ENCODE measurements around the gene SAPCD1. TPM values are rescaled to one million over a fixed set of nuclear protein-coding genes. Genes with fewer than 3 reads are reported as not detected.
"Not testable (repeated sequence)": the region's sequence is repeated elsewhere in the genome, so short reads cannot be mapped to it uniquely, and the experiment has no call there.

The SAPCD1 gene
- total RNA-seq, 1 experiment from 2014 or later: 18.2 TPM

DNA sequence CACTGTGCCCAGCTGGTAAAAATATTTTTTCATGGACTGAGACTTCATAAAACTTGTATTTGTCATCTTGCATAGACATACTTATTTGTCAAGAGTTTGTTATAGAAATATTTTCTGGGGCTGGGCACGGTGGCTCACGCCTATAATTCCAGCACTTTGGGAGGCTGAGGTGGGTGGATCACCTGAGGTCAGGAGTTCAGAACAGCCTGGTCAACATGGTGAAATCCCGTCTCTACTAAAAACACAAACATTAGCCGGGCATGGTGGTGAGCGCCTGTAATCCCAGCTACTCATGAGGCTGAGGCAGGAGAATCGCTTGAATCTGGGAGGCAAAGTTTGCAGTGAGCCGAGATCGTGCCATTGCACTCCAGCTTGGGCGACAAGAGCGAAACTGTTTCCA, 46.1 kb downstream of the SAPCD1 start:
- H3K9me3 ChIP-seq (ENCODE audit: control insufficient read depth in 1 of 2, insufficient read depth in 1 of 2, low read depth in 1 of 2, low read length in 2 of 2); H3K9me2 ChIP-seq (ENCODE audit: insufficient read depth); H3K9ac ChIP-seq (ENCODE audit: low read length); H2AFZ ChIP-seq (ENCODE audit: low read depth, low read length, poor library complexity, severe bottlenecking); H3K4me2 ChIP-seq (ENCODE audit: low read length); ATAC-seq; H3K27ac ChIP-seq (ENCODE audit: low read depth, low read length); CTCF ChIA-PET; H3K27me3 ChIP-seq (ENCODE audit: insufficient read depth, low read length); POLR2A ChIA-PET; H3K36me3 ChIP-seq (ENCODE audit: control insufficient read depth in 1 of 2, insufficient read depth in 2 of 2, low read length in 2 of 2); BruUV-seq (replicated peaks); H4K20me1 ChIP-seq (ENCODE audit: insufficient read depth); H3K4me3 ChIP-seq (replicated peaks in 1 of 2; ENCODE audit: low read depth in 1 of 2, low read length in 2 of 2); RAD21 ChIA-PET (ENCODE audit: low non-redundant PET in 1 of 2, low total read pairs in 2 of 2, uncharacterized antibody in 2 of 2, unreplicated experiment in 2 of 2); intact Hi-C loops (cut with micrococcal nuclease); DNase-seq (ENCODE audit: low read depth, low spot score): not testable (repeated sequence)
- Histone ChIP-seq H3K79me2 (ENCODE audit: insufficient read depth, low read length) (peaks cover 28% of the 10 kb centered on the region), H3K4me1 (ENCODE audit: control insufficient read depth in 1 of 2, insufficient read depth in 2 of 2, low read length in 2 of 2) (peaks cover 20 to 23% of the 10 kb centered on the region in 2 experiments)

DNA sequence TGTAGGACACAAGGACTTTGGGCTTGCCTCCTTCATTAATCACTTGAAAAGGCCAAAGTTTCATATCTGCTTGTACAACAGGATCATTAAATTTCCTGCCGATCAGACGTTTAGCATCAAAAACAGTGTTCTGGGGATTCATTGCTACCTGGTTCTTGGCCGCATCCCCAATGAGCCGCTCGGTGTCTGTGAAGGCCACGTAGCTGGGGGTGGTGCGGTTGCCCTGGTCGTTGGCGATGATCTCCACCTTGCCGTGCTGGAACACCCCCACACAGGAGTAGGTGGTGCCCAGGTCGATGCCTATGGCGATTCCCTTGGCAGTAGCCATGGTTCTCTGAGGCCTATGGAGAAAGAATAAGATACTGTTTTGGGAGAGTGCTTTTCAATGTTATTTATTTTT, 49.2 kb downstream of the SAPCD1 start:
- DNase-seq (ENCODE audit: low read depth, low spot score) (no peak), ATAC-seq (no peak)
- Histone ChIP-seq H3K27me3 (ENCODE audit: insufficient read depth, low read length) (no peaks in the 10 kb centered on the region), H3K4me3 (replicated peaks in 1 of 2; ENCODE audit: low read depth in 1 of 2, low read length in 2 of 2) (no peak overlapping the region), H4K20me1 (ENCODE audit: insufficient read depth) (no peaks in the 10 kb centered on the region), H3K9ac (ENCODE audit: low read length) (no peak overlapping the region), H3K9me2 (ENCODE audit: insufficient read depth) (no peaks in the 10 kb centered on the region), H3K9me3 (ENCODE audit: control insufficient read depth in 1 of 2, insufficient read depth in 1 of 2, low read depth in 1 of 2, low read length in 2 of 2) (peaks cover 0 to 5% of the 10 kb centered on the region in 2 experiments; a peak in 1 of 4 replicates), H3K4me2 (ENCODE audit: low read length) (no peak overlapping the region), H3K36me3 (ENCODE audit: control insufficient read depth in 1 of 2, insufficient read depth in 2 of 2, low read length in 2 of 2) (no peaks in the 10 kb centered on the region), H3K79me2 (ENCODE audit: insufficient read depth, low read length) (peaks cover 1% of the 10 kb centered on the region), H2AFZ (ENCODE audit: low read depth, low read length, poor library complexity, severe bottlenecking) (no peak overlapping the region), H3K4me1 (ENCODE audit: control insufficient read depth in 1 of 2, insufficient read depth in 2 of 2, low read length in 2 of 2) (peaks cover 26 to 28% of the 10 kb centered on the region in 2 experiments), H3K27ac (ENCODE audit: low read depth, low read length) (no peak overlapping the region)
- RAD21 ChIA-PET (ENCODE audit: low non-redundant PET in 1 of 2, low total read pairs in 2 of 2, uncharacterized antibody in 2 of 2, unreplicated experiment in 2 of 2): no interaction called here
- no TSS peak for BruUV-seq (replicated peaks)
- POLR2A ChIA-PET: interaction anchor here (1.6 to 3.3 kb wide), 2 partner anchors 10 to 16 kb away, joined by 4 to 24 read pairs; partner anchors contain the start of gene HSPA1B
- intact Hi-C loops (cut with micrococcal nuclease): no loop called here
- CTCF ChIA-PET: no interaction called here
- TF ChIP-seq ZNF274 (IDR thresholded peaks at IDR 0.05; ENCODE audit: low read depth, low read length) (no peak), EZH2 (IDR thresholded peaks at IDR 0.05) (no peak), ZFX (IDR thresholded peaks at IDR 0.05) (no peak), SRF (IDR thresholded peaks at IDR 0.05; ENCODE audit: low read depth) (no peak), CBX3 (IDR thresholded peaks at IDR 0.05; ENCODE audit: low read depth) (no peak), EZH2phosphoT487 (IDR thresholded peaks at IDR 0.05; ENCODE audit: borderline replicate concordance) (no peak), POLR2A (IDR thresholded peaks at IDR 0.05; ENCODE audit: borderline replicate concordance, extremely low read depth, insufficient read depth, insufficient read length) (no peak), YY1 (IDR thresholded peaks at IDR 0.05; ENCODE audit: extremely low read depth, insufficient replicate concordance, low read depth, low read length) (no peak), EGR1 (IDR thresholded peaks at IDR 0.05; ENCODE audit: low read depth) (no peak), JUND (IDR thresholded peaks at IDR 0.05) (no peak), CEBPB (IDR thresholded peaks at IDR 0.05; ENCODE audit: low read depth) (no peak)
- TF ChIP-seq, protein P1, sequence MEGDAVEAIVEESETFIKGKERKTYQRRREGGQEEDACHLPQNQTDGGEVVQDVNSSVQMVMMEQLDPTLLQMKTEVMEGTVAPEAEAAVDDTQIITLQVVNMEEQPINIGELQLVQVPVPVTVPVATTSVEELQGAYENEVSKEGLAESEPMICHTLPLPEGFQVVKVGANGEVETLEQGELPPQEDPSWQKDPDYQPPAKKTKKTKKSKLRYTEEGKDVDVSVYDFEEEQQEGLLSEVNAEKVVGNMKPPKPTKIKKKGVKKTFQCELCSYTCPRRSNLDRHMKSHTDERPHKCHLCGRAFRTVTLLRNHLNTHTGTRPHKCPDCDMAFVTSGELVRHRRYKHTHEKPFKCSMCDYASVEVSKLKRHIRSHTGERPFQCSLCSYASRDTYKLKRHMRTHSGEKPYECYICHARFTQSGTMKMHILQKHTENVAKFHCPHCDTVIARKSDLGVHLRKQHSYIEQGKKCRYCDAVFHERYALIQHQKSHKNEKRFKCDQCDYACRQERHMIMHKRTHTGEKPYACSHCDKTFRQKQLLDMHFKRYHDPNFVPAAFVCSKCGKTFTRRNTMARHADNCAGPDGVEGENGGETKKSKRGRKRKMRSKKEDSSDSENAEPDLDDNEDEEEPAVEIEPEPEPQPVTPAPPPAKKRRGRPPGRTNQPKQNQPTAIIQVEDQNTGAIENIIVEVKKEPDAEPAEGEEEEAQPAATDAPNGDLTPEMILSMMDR (IDR thresholded peaks at IDR 0.05 in 2 of 3, conservative IDR thresholded peaks at IDR 0.05 in 1 of 3; ENCODE audit: borderline replicate concordance in 1 of 3, insufficient read depth in 1 of 3, low read depth in 2 of 3, low read length in 2 of 3): no peak
- TF ChIP-seq, protein P2, sequence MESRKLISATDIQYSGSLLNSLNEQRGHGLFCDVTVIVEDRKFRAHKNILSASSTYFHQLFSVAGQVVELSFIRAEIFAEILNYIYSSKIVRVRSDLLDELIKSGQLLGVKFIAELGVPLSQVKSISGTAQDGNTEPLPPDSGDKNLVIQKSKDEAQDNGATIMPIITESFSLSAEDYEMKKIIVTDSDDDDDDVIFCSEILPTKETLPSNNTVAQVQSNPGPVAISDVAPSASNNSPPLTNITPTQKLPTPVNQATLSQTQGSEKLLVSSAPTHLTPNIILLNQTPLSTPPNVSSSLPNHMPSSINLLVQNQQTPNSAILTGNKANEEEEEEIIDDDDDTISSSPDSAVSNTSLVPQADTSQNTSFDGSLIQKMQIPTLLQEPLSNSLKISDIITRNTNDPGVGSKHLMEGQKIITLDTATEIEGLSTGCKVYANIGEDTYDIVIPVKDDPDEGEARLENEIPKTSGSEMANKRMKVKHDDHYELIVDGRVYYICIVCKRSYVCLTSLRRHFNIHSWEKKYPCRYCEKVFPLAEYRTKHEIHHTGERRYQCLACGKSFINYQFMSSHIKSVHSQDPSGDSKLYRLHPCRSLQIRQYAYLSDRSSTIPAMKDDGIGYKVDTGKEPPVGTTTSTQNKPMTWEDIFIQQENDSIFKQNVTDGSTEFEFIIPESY (IDR thresholded peaks at IDR 0.05; ENCODE audit: extremely low read depth, insufficient replicate concordance, low read length): no peak
- TF ChIP-seq, protein P3, sequence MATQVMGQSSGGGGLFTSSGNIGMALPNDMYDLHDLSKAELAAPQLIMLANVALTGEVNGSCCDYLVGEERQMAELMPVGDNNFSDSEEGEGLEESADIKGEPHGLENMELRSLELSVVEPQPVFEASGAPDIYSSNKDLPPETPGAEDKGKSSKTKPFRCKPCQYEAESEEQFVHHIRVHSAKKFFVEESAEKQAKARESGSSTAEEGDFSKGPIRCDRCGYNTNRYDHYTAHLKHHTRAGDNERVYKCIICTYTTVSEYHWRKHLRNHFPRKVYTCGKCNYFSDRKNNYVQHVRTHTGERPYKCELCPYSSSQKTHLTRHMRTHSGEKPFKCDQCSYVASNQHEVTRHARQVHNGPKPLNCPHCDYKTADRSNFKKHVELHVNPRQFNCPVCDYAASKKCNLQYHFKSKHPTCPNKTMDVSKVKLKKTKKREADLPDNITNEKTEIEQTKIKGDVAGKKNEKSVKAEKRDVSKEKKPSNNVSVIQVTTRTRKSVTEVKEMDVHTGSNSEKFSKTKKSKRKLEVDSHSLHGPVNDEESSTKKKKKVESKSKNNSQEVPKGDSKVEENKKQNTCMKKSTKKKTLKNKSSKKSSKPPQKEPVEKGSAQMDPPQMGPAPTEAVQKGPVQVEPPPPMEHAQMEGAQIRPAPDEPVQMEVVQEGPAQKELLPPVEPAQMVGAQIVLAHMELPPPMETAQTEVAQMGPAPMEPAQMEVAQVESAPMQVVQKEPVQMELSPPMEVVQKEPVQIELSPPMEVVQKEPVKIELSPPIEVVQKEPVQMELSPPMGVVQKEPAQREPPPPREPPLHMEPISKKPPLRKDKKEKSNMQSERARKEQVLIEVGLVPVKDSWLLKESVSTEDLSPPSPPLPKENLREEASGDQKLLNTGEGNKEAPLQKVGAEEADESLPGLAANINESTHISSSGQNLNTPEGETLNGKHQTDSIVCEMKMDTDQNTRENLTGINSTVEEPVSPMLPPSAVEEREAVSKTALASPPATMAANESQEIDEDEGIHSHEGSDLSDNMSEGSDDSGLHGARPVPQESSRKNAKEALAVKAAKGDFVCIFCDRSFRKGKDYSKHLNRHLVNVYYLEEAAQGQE (IDR thresholded peaks at IDR 0.05; ENCODE audit: low read depth): no peak

Data from HCT116 (cell line).